HEK293 (cell line): ENCODE measurements around the gene SLX4.

Experiments
- CTCF ChIA-PET: fragments of 350-600 bp; formaldehyde crosslinking; extraction: SDS; loops from one replicate; lab custom pipeline; 2021; ENCODE audit warnings: antibody characterized with exemption; lab: Yijun Ruan, JAX
- POLR2A ChIA-PET: fragments of 300-600 bp; formaldehyde crosslinking; extraction: SDS; loops from one replicate; lab custom pipeline; 2020; ENCODE audit warnings: antibody characterized with exemption, inconsistent platforms; lab: Yijun Ruan, JAX
- H3K27ac ChIP-seq: fragments of 200-500 bp; sonication (Bioruptor generic); 2 replicates; pipeline ENCODE4 v1.5.1; 2014; ENCODE audit warnings: low read depth, low read length, control low read depth, inconsistent platforms; ENCODE audit errors: extremely low read depth
- H3K36me3 ChIP-seq, 2 experiments: fragments of 200-500 bp in 1 of 2; sonication (Bioruptor generic) in 1 of 2; 1 replicate in 1 of 2; 2 replicates in 1 of 2; pipeline ENCODE4 v1.5.1; 2014 to 2017; ENCODE audit warnings: inconsistent platforms in 2 of 2, low read length in 2 of 2; ENCODE audit not compliant: control insufficient read depth in 2 of 2, insufficient read depth in 1 of 2
- H3K4me1 ChIP-seq: fragments of 200-500 bp; sonication (Bioruptor generic); 2 replicates; pipeline ENCODE4 v1.5.1; 2014; ENCODE audit warnings: mild to moderate bottlenecking, low read length, inconsistent platforms; ENCODE audit not compliant: control insufficient read depth, insufficient read depth
- H3K4me3 ChIP-seq: 2 replicates; pipeline ENCODE4 v1.5.1; 2011; ENCODE audit warnings: low read depth, mild to moderate bottlenecking, control low read depth, low read length, moderate library complexity
- H3K9me3 ChIP-seq: fragments of 200-500 bp; sonication (Bioruptor generic); 2 replicates; pipeline ENCODE4 v1.5.1; 2014; ENCODE audit warnings: low read depth, low read length, inconsistent platforms; ENCODE audit not compliant: control insufficient read depth, insufficient read depth
- EGR2 ChIP-seq: fragments of 450-650 bp; formaldehyde crosslinking; IDR thresholded peaks from 2 replicates; pipeline ENCODE4 v1.5.1; 2016; ENCODE audit warnings: low read depth, missing biosample characterization, missing genetic modification characterization
- KLF8 ChIP-seq: fragments of 450-650 bp; formaldehyde crosslinking; IDR thresholded peaks from 2 replicates; pipeline ENCODE4 v1.5.1; 2016; ENCODE audit warnings: missing biosample characterization, missing genetic modification characterization
- KLF9 ChIP-seq: fragments of 450-650 bp; formaldehyde crosslinking; IDR thresholded peaks from 2 replicates; pipeline ENCODE4 v1.5.1; 2016; ENCODE audit warnings: missing biosample characterization, missing genetic modification characterization, low read depth
- RBAK ChIP-seq: fragments of 450-650 bp; formaldehyde crosslinking; IDR thresholded peaks from 2 replicates; pipeline ENCODE4 v1.5.1; 2016; ENCODE audit warnings: missing biosample characterization, missing genetic modification characterization
- REPIN1 ChIP-seq: fragments of 450-650 bp; formaldehyde crosslinking; IDR thresholded peaks from 2 replicates; pipeline ENCODE4 v1.5.1; 2017; ENCODE audit warnings: missing biosample characterization, missing genetic modification characterization, low read depth
- ZBTB10 ChIP-seq: fragments of 450-650 bp; formaldehyde crosslinking; IDR thresholded peaks from 2 replicates; pipeline ENCODE4 v1.5.1; 2016; ENCODE audit warnings: missing biosample characterization, missing genetic modification characterization
- ZBTB26 ChIP-seq: fragments of 450-650 bp; formaldehyde crosslinking; optimal IDR thresholded peaks from 2 replicates; pipeline ENCODE3; 2016; ENCODE audit warnings: missing biosample characterization, mild to moderate bottlenecking, missing genetic modification characterization
- ZBTB8A ChIP-seq: fragments of 450-650 bp; formaldehyde crosslinking; IDR thresholded peaks from 2 replicates; pipeline ENCODE4 v1.5.1; 2016; ENCODE audit warnings: missing biosample characterization, missing genetic modification characterization
- ZFHX2 ChIP-seq: fragments of 450-650 bp; formaldehyde crosslinking; conservative IDR thresholded peaks from 2 replicates; pipeline ENCODE4 v1.5.1; 2016; ENCODE audit warnings: missing biosample characterization, missing genetic modification characterization
- ZFP69B ChIP-seq: fragments of 450-650 bp; formaldehyde crosslinking; IDR thresholded peaks from 2 replicates; pipeline ENCODE4 v1.5.1; 2016; ENCODE audit warnings: missing biosample characterization, missing genetic modification characterization
- ZNF184 ChIP-seq: fragments of 450-650 bp; IDR thresholded peaks from 2 replicates; pipeline ENCODE4 v1.5.1; 2018; ENCODE audit warnings: missing biosample characterization, mild to moderate bottlenecking, missing genetic modification characterization
- ZNF2 ChIP-seq: fragments of 450-650 bp; formaldehyde crosslinking; IDR thresholded peaks from 2 replicates; pipeline ENCODE4 v1.5.1; 2016; ENCODE audit warnings: missing biosample characterization, missing genetic modification characterization
- ZNF24 ChIP-seq: fragments of 450-650 bp; formaldehyde crosslinking; IDR thresholded peaks from 2 replicates; pipeline ENCODE4 v1.5.1; 2016; ENCODE audit warnings: missing biosample characterization, missing genetic modification characterization
- ZNF280D ChIP-seq: fragments of 450-650 bp; formaldehyde crosslinking; IDR thresholded peaks from 2 replicates; pipeline ENCODE4 v1.5.1; 2016; ENCODE audit warnings: missing biosample characterization, missing genetic modification characterization
- ZNF354C ChIP-seq: fragments of 450-650 bp; formaldehyde crosslinking; IDR thresholded peaks from 2 replicates; pipeline ENCODE4 v1.5.1; 2016; ENCODE audit warnings: missing biosample characterization, missing genetic modification characterization, low read depth, borderline replicate concordance
- ZNF449 ChIP-seq: fragments of 450-650 bp; formaldehyde crosslinking; IDR thresholded peaks from 2 replicates; pipeline ENCODE4 v1.5.1; 2017; ENCODE audit warnings: missing biosample characterization, mild to moderate bottlenecking, missing genetic modification characterization, moderate library complexity
- ZNF664 ChIP-seq: fragments of 450-650 bp; formaldehyde crosslinking; IDR thresholded peaks from 2 replicates; pipeline ENCODE4 v1.5.1; 2016; ENCODE audit warnings: missing biosample characterization, missing genetic modification characterization
- ZNF776 ChIP-seq: fragments of 450-650 bp; formaldehyde crosslinking; IDR thresholded peaks from 2 replicates; pipeline ENCODE4 v1.5.0; 2017; ENCODE audit warnings: missing biosample characterization, missing genetic modification characterization, borderline replicate concordance
- ZNF792 ChIP-seq: fragments of 450-650 bp; formaldehyde crosslinking; IDR thresholded peaks from 2 replicates; pipeline ENCODE4 v1.5.1; 2016; ENCODE audit warnings: missing biosample characterization, missing genetic modification characterization
- ZNF837 ChIP-seq: fragments of 450-650 bp; formaldehyde crosslinking; IDR thresholded peaks from 2 replicates; pipeline ENCODE4 v1.5.1; 2016; ENCODE audit warnings: missing biosample characterization, missing genetic modification characterization

SLX4 gene

GRCh38 chr16:3645108-3645503, 33.7 kb upstream of the SLX4 start (continued):
- TF ChIP-seq ZBTB26 (tag by site-specific recombination) (no peak), REPIN1 (tag by site-specific recombination) (no peak), ZNF354C (tag by site-specific recombination) (no peak)

- POLR2A ChIA-PET: interaction anchor here (1.4 kb wide), 1 partner anchor 186 kb away, joined by 3 read pairs; no protein-coding TSS in a partner anchor
- H3K4me1 ChIP-seq: peaks cover 13% of the 10 kb centered on the region
- no peaks in the 10 kb centered on the region for H3K9me3 ChIP-seq
- H3K4me3 ChIP-seq: no peak overlapping the region
- peaks cover 0 to 10% of the 10 kb centered on the region in 2 experiments; a peak in 2 of 3 replicates for H3K36me3 ChIP-seq
- TF ChIP-seq EGR2 (tag by site-specific recombination) (peak; percentile 17; the same call in 1 of the 2 replicates), ZFHX2 (peak; percentile 50; the same call in 1 of the 2 replicates), ZNF776 (tag by site-specific recombination) (no peak), ZNF449 (tag by site-specific recombination) (no peak)
- no peak overlapping the region for H3K27ac ChIP-seq
- CTCF ChIA-PET: interaction anchor here (1.0 kb wide), 1 partner anchor 17 kb away, joined by 6 read pairs; no protein-coding TSS in a partner anchor
Observed at GRCh38 chr16:3643095-3643730, 31.8 kb upstream of the SLX4 start.

GRCh38 chr16:3642397-3643094, 31.1 kb upstream of the SLX4 start:
- H3K36me3 ChIP-seq: peaks cover 0 to 10% of the 10 kb centered on the region in 2 experiments; a peak in 2 of 3 replicates
- no peak overlapping the region for H3K4me3 ChIP-seq
- H3K9me3 ChIP-seq: no peaks in the 10 kb centered on the region
- POLR2A ChIA-PET: interaction anchor here (1.4 kb wide), 1 partner anchor 185 kb away, joined by 3 read pairs; no protein-coding TSS in a partner anchor
- H3K4me1 ChIP-seq: peaks cover 13% of the 10 kb centered on the region
- no peak overlapping the region for H3K27ac ChIP-seq
- CTCF ChIA-PET: interaction anchor here (1.0 kb wide), 1 partner anchor 16 kb away, joined by 6 read pairs; no protein-coding TSS in a partner anchor
- TF ChIP-seq ZNF2 (tag by site-specific recombination) (no peak), KLF8 (tag by site-specific recombination) (no peak), ZNF449 (tag by site-specific recombination) (peak; percentile 23; the same call in 1 of the 2 replicates), ZNF837 (tag by site-specific recombination) (no peak), ZFP69B (tag by site-specific recombination) (no peak), ZBTB10 (tag by site-specific recombination) (no peak), KLF9 (tag by site-specific recombination) (peak; percentile 26; the same call in 1 of the 2 replicates), ZNF792 (tag by site-specific recombination) (no peak), ZNF184 (tag by site-specific recombination) (no peak), ZNF280D (no peak), ZBTB8A (tag by site-specific recombination) (no peak), RBAK (no peak), ZNF664 (tag by site-specific recombination) (no peak), ZNF24 (tag by site-specific recombination) (no peak)
